ENCODE measurements around the gene ASB7. TPM values are rescaled to one million over a fixed set of nuclear protein-coding genes. Genes with fewer than 3 reads are reported as not detected.

The ASB7 gene
- total RNA-seq, 4 donors from 2014 or later: 13.8 to 24.8 (median 18.8) TPM

GRCh38 chr15:100651253-100651652 lies 48.9 kb downstream of the ASB7 start:
- Histone ChIP-seq H3K36me3 (peaks cover 0 to 4% (median 0%) of the 10 kb centered on the region in 3 donors), H3K27me3 (no peaks in the 10 kb centered on the region), H3K27ac (no peak overlapping the region), H3K4me3 (no peak overlapping the region), H3K9me3 (no peaks in the 10 kb centered on the region), H3K4me1 (no peaks in the 10 kb centered on the region)
- TF ChIP-seq POLR2A (IDR thresholded peaks at IDR 0.05) (no peak), CTCF (IDR thresholded peaks at IDR 0.05) (no peak)
- DNase-seq: no peak

- Histone ChIP-seq H3K36me3 (peaks cover 0 to 4% (median 0%) of the 10 kb centered on the region in 3 donors), H3K27me3 (no peaks in the 10 kb centered on the region), H3K4me1 (no peaks in the 10 kb centered on the region), H3K27ac (no peak overlapping the region), H3K4me3 (no peak overlapping the region), H3K9me3 (no peaks in the 10 kb centered on the region)
- DNase-seq: no peak
- TF ChIP-seq POLR2A (IDR thresholded peaks at IDR 0.05): no peak
- no peak for TF ChIP-seq CTCF (IDR thresholded peaks at IDR 0.05)
Measured at GRCh38 chr15:100652116-100652515, 49.7 kb downstream of the ASB7 start.

- no peaks in the 10 kb centered on the region for H3K4me1 ChIP-seq
- DNase-seq: no peak
- TF ChIP-seq CTCF (IDR thresholded peaks at IDR 0.05) (no peak), POLR2A (IDR thresholded peaks at IDR 0.05) (no peak)
- no peaks in the 10 kb centered on the region for H3K9me3 ChIP-seq
- no peak overlapping the region for H3K4me3 ChIP-seq
- H3K27ac ChIP-seq: no peak overlapping the region
- H3K36me3 ChIP-seq: no peaks in the 10 kb centered on the region
- H3K27me3 ChIP-seq: no peaks in the 10 kb centered on the region
Measured at GRCh38 chr15:100653608-100654007, 51.2 kb downstream of the ASB7 start.

- H3K27me3 ChIP-seq: no peaks in the 10 kb centered on the region
- H3K27ac ChIP-seq: no peak overlapping the region
- no peaks in the 10 kb centered on the region for H3K9me3 ChIP-seq
- no peak for DNase-seq
- H3K4me3 ChIP-seq: no peak overlapping the region
- no peaks in the 10 kb centered on the region for H3K4me1 ChIP-seq
- TF ChIP-seq POLR2A (IDR thresholded peaks at IDR 0.05) (no peak), CTCF (IDR thresholded peaks at IDR 0.05) (no peak)
- H3K36me3 ChIP-seq: no peaks in the 10 kb centered on the region
Measured at GRCh38 chr15:100658895-100659294, 56.5 kb downstream of the ASB7 start.

- H3K27ac ChIP-seq: no peak overlapping the region
- no peaks in the 10 kb centered on the region for H3K36me3 ChIP-seq
- TF ChIP-seq POLR2A (IDR thresholded peaks at IDR 0.05): no peak
- no peak for TF ChIP-seq CTCF (IDR thresholded peaks at IDR 0.05)
- DNase-seq: no peak
- no peaks in the 10 kb centered on the region for H3K4me1 ChIP-seq
- H3K9me3 ChIP-seq: no peaks in the 10 kb centered on the region
- no peak overlapping the region for H3K4me3 ChIP-seq
- H3K27me3 ChIP-seq: no peaks in the 10 kb centered on the region
Measured at GRCh38 chr15:100661156-100661555, 58.8 kb downstream of the ASB7 start.

Data from Peyer's patch (tissue), 4 donors.